ENCODE results near the gene HLA-C. TPM values are rescaled to one million over a fixed set of nuclear protein-coding genes. Genes with fewer than 3 reads are reported as not detected.

Gene HLA-C
- total RNA-seq (1,000 to 10,000 TPM in 1 of 2 donors, 100 to 1,000 TPM in 1; 780 to 1,825 TPM), polyA plus RNA-seq (ENCODE audit: insufficient read length in 6 of 6) (100 to 1,000 TPM; 117 to 299 (median 161) TPM)
- long read RNA-seq, donor 1, transcript HLA-C-201 (8 exons, 1,536 nt) = major isoform, 71 of 188 reads
- long read RNA-seq, donor 1, transcript HLA-C-208 (6 exons, 1,880 nt) = minor isoform, 11 of 188 reads
- long read RNA-seq, donor 1, transcript HLA-C-207 (2 exons, 862 nt) = minor isoform, 6 of 188 reads
- long read RNA-seq, donor 1, partial matches to known transcripts = 90 of 188 reads
- long read RNA-seq, donor 1, other reads (novel, unspliced or antisense) = 7 of 188 reads
- long read RNA-seq, donor 2, transcript HLA-C-207 (2 exons, 862 nt) = minor isoform, 7 of 200 reads
- long read RNA-seq, donor 2, transcript HLA-C-201 (8 exons, 1,536 nt) = major isoform, 59 of 200 reads
- long read RNA-seq, donor 2, transcript HLA-C-205 (2 exons, 754 nt) = minor isoform, 9 of 200 reads
- long read RNA-seq, donor 2, transcript HLA-C-208 (6 exons, 1,880 nt) = minor isoform, 11 of 200 reads
- long read RNA-seq, donor 2, partial matches to known transcripts = 107 of 200 reads
- long read RNA-seq, donor 2, other reads (novel, unspliced or antisense) = 6 of 200 reads
- long read RNA-seq, donor 3, transcript HLA-C-201 (8 exons, 1,536 nt) = major isoform, 56 of 93 reads
- long read RNA-seq, donor 3, partial matches to known transcripts = 19 of 93 reads
- long read RNA-seq, donor 3, other reads (novel, unspliced or antisense) = 10 of 93 reads
- long read RNA-seq, donor 4, transcript HLA-C-208 (6 exons, 1,880 nt) = minor isoform, 105 of 1,997 reads
- long read RNA-seq, donor 4, transcript HLA-C-201 (8 exons, 1,536 nt) = major isoform, 1,657 of 1,997 reads
- long read RNA-seq, donor 4, partial matches to known transcripts = 104 of 1,997 reads
- long read RNA-seq, donor 4, other reads (novel, unspliced or antisense) = 128 of 1,997 reads
- long read RNA-seq, donor 5, transcript HLA-C-201 (8 exons, 1,536 nt) = major isoform, 51 of 98 reads
- long read RNA-seq, donor 5, transcript HLA-C-208 (6 exons, 1,880 nt) = minor isoform, 5 of 98 reads
- long read RNA-seq, donor 5, partial matches to known transcripts = 14 of 98 reads
- long read RNA-seq, donor 5, other reads (novel, unspliced or antisense) = 21 of 98 reads
- long read RNA-seq, donor 6, transcript HLA-C-203 (8 exons, 1,554 nt) = minor isoform, 8 of 142 reads
- long read RNA-seq, donor 6, transcript HLA-C-201 (8 exons, 1,536 nt) = major isoform, 86 of 142 reads
- long read RNA-seq, donor 6, transcript HLA-C-205 (2 exons, 754 nt) = minor isoform, 8 of 142 reads
- long read RNA-seq, donor 6, transcript HLA-C-208 (6 exons, 1,880 nt) = minor isoform, 5 of 142 reads
- long read RNA-seq, donor 6, partial matches to known transcripts = 26 of 142 reads
- long read RNA-seq, donor 6, other reads (novel, unspliced or antisense) = 5 of 142 reads
- long read RNA-seq, donor 7, transcript HLA-C-201 (8 exons, 1,536 nt) = major isoform, 31 of 43 reads
- long read RNA-seq, donor 7, partial matches to known transcripts = 0 of 43 reads
- long read RNA-seq, donor 7, other reads (novel, unspliced or antisense) = 6 of 43 reads
- long read RNA-seq, donor 8, transcript HLA-C-201 (8 exons, 1,536 nt) = major isoform, 41 of 78 reads
- long read RNA-seq, donor 8, partial matches to known transcripts = 30 of 78 reads
- long read RNA-seq, donor 8, other reads (novel, unspliced or antisense) = 0 of 78 reads
- long read RNA-seq, donor 9 = 0 reads
- long read RNA-seq, donor 10, transcript HLA-C-201 (8 exons, 1,536 nt) = major isoform, 1,307 of 1,462 reads
- long read RNA-seq, donor 10, transcript HLA-C-208 (6 exons, 1,880 nt) = minor isoform, 29 of 1,462 reads
- long read RNA-seq, donor 10, partial matches to known transcripts = 58 of 1,462 reads
- long read RNA-seq, donor 10, other reads (novel, unspliced or antisense) = 65 of 1,462 reads
- long read RNA-seq, donor 11, transcript HLA-C-201 (8 exons, 1,536 nt) = major isoform, 17 of 25 reads
- long read RNA-seq, donor 11, partial matches to known transcripts = 0 of 25 reads
- long read RNA-seq, donor 11, other reads (novel, unspliced or antisense) = 0 of 25 reads
- long read RNA-seq, donor 12, transcript HLA-C-207 (2 exons, 862 nt) = minor isoform, 5 of 117 reads
- long read RNA-seq, donor 12, transcript HLA-C-201 (8 exons, 1,536 nt) = major isoform, 52 of 117 reads
- long read RNA-seq, donor 12, transcript HLA-C-208 (6 exons, 1,880 nt) = minor isoform, 11 of 117 reads
- long read RNA-seq, donor 12, partial matches to known transcripts = 49 of 117 reads
- long read RNA-seq, donor 12, other reads (novel, unspliced or antisense) = 0 of 117 reads

GRCh38 chr6:31271641-31272357 lies at the start of gene HLA-C:
HLA-C (minus strand) TSS chr6:31272092; CDS start chr6:31272071, 21 bp downstream.
- Histone ChIP-seq H3K4me3 (peak within 1 kb of the TSS; percentile 21 to 100), H3K27ac (peak within 1 kb of the TSS; percentile 78 to 99), H3K36me3 (peaks cover 0 to 36% of the 10 kb centered on the region in 2 donors), H3K9me3 (no peaks in the 10 kb centered on the region), H3K4me1 (peaks cover 0 to 49% of the 10 kb centered on the region in 2 donors), H3K27me3 (no peaks in the 10 kb centered on the region)
- TF ChIP-seq CTCF (IDR thresholded peaks at IDR 0.05) = no peak
- intact Hi-C loops (cut with DNase I) = no loop called here
- peak; percentile 97 for ATAC-seq
- DNase-seq = peak; percentile 88 to 96 (median 92)

- Histone ChIP-seq H3K27me3 (no peaks in the 10 kb centered on the region), H3K9me3 (no peaks in the 10 kb centered on the region), H3K36me3 (no peaks in the 10 kb centered on the region), H3K4me3 (no peak overlapping the region), H3K27ac (no peak overlapping the region), H3K4me1 (no peaks in the 10 kb centered on the region)
- intact Hi-C loops (cut with DNase I) = no loop called here
- TF ChIP-seq CTCF (IDR thresholded peaks at IDR 0.05) = no peak
- ATAC-seq (no peak), DNase-seq (no peak)
Observed at GRCh38 chr6:31321005-31321707, 49.3 kb upstream of the HLA-C start.

DNA sequence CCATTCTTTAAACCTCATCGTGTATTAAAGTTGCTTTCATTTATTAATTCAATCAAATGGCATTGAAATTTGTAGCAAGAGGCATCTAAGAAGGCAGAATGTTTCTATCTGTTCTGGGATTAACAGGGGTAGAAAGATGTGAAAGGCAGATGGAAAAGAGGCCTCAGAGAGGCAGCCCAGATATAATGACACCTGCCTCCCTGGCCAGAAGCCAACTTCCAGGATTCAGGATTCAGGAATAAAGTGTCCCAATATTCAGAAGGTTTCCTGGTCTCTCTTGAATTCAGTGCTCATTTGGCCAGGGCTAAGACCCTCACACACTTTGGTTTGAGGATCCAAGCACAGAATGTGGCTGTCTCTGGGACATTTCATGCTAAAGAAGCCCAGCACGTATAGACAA lies 45.1 kb upstream of the HLA-C start:
- peaks cover 0 to 16% of the 10 kb centered on the region in 2 donors for H3K27me3 ChIP-seq
- ATAC-seq (no peak), DNase-seq (no peak)
- H3K36me3 ChIP-seq = no peaks in the 10 kb centered on the region
- intact Hi-C loops (cut with DNase I) = no loop called here
- no peaks in the 10 kb centered on the region for H3K9me3 ChIP-seq
- no peak overlapping the region for H3K27ac ChIP-seq
- no peaks in the 10 kb centered on the region for H3K4me1 ChIP-seq
- no peak for TF ChIP-seq CTCF (IDR thresholded peaks at IDR 0.05)
- H3K4me3 ChIP-seq = no peak overlapping the region

Measured in left lung (tissue), 14 donors.